Measurements from ENCODE around the gene ROCK2. TPM values are rescaled to one million over a fixed set of nuclear protein-coding genes. Genes with fewer than 3 reads are reported as not detected.

ROCK2 gene
- total and polyA plus RNA-seq, 2 of the 13 experiments (the other 11 are each of a cell fraction or from before 2014, with no cell fraction given) = 38.1 to 119 TPM

GRCh38 chr2:11155381-11156035 lies 188.9 kb downstream of the ROCK2 start, which contains the start of gene SLC66A3 (continued):
- peak; percentile 15; the same call in 1 of the 2 replicates for TF ChIP-seq TFAP4 (IDR thresholded peaks at IDR 0.05; ENCODE audit: borderline replicate concordance, low read depth)
- TF ChIP-seq ZNF282 (IDR thresholded peaks at IDR 0.05; ENCODE audit: partially characterized antibody) = no peak
- no peak for TF ChIP-seq HBP1 (CRISPR knock-in tag; IDR thresholded peaks at IDR 0.05; ENCODE audit: low read depth)
- no peak for TF ChIP-seq ZBTB1 (CRISPR knock-in tag; IDR thresholded peaks at IDR 0.05; ENCODE audit: borderline replicate concordance)
- TF ChIP-seq ELF1 (CRISPR knock-in tag; IDR thresholded peaks at IDR 0.05) = peak; percentile 21; the same call in 1 of the 2 replicates
- no peak for TF ChIP-seq PCBP2 (optimal IDR thresholded peaks at IDR 0.05; ENCODE audit: low read depth, low read length, poor library complexity, severe bottlenecking)
- no peak for TF ChIP-seq GABPA (IDR thresholded peaks at IDR 0.05; ENCODE audit: low read depth, low read length)
- no peak for TF ChIP-seq GABPA (CRISPR knock-in tag; IDR thresholded peaks at IDR 0.05; ENCODE audit: low read depth)
- no peak for TF ChIP-seq TAF15 (IDR thresholded peaks at IDR 0.05; ENCODE audit: low read depth, low read length, poor library complexity, severe bottlenecking)
- TF ChIP-seq ZNF280D (CRISPR knock-in tag; IDR thresholded peaks at IDR 0.05) = 0 out of 2 replicates have a peak, but pooled peaks have one; percentile 45
- peak; percentile 13; the same call in 1 of the 2 replicates for TF ChIP-seq KMT2B (CRISPR knock-in tag; IDR thresholded peaks at IDR 0.05)
- TF ChIP-seq FOXC1 (CRISPR knock-in tag; IDR thresholded peaks at IDR 0.05; ENCODE audit: borderline replicate concordance) = peak; percentile 90
- no peak for TF ChIP-seq HNRNPL (IDR thresholded peaks at IDR 0.05; ENCODE audit: low read depth, low read length)
- no peak for TF ChIP-seq ZNF672 (CRISPR knock-in tag; IDR thresholded peaks at IDR 0.05)
- no peak for TF ChIP-seq SKI (IDR thresholded peaks at IDR 0.05; ENCODE audit: partially characterized antibody)
- TF ChIP-seq GMEB2 (CRISPR knock-in tag; IDR thresholded peaks at IDR 0.05; ENCODE audit: low read depth) = no peak
- TF ChIP-seq ZNF326 (CRISPR knock-in tag; IDR thresholded peaks at IDR 0.05; ENCODE audit: borderline replicate concordance) = no peak
- no peak for TF ChIP-seq HNF4A (CRISPR knock-in tag; IDR thresholded peaks at IDR 0.05)
- TF ChIP-seq GLMP (CRISPR knock-in tag; IDR thresholded peaks at IDR 0.05; ENCODE audit: borderline replicate concordance) = no peak
- TF ChIP-seq EEA1 (CRISPR knock-in tag; IDR thresholded peaks at IDR 0.05; ENCODE audit: borderline replicate concordance) = peak; percentile 87
- no peak for TF ChIP-seq IRX3 (CRISPR knock-in tag; IDR thresholded peaks at IDR 0.05; ENCODE audit: borderline replicate concordance, low read depth)
- 0 out of 2 replicates have a peak, but pooled peaks have one; percentile 78 for TF ChIP-seq ZNF33A (CRISPR knock-in tag; IDR thresholded peaks at IDR 0.05; ENCODE audit: borderline replicate concordance)

All from HepG2 (cell line).